A673 (cell line): ENCODE data around the gene GXYLT2.

Experiments used
- CTCF ChIP-seq: fragments of 300-800, 200-600 bp; sonication (generic); conservative IDR thresholded peaks from 2 replicates; pipeline ENCODE4 v1.5.1; 2017; ENCODE audit warnings: low read depth, mild to moderate bottlenecking, antibody characterized with exemption, low read length, moderate library complexity, mixed read lengths
- EZH2 ChIP-seq: fragments of 200-600 bp; sonication (generic); IDR thresholded peaks from 2 replicates; pipeline ENCODE4 v1.6.1; 2017; ENCODE audit warnings: borderline replicate concordance, low read depth, mild to moderate bottlenecking, mixed read lengths, antibody characterized with exemption, low read length; ENCODE audit not compliant: poor library complexity, severe bottlenecking

DNA sequence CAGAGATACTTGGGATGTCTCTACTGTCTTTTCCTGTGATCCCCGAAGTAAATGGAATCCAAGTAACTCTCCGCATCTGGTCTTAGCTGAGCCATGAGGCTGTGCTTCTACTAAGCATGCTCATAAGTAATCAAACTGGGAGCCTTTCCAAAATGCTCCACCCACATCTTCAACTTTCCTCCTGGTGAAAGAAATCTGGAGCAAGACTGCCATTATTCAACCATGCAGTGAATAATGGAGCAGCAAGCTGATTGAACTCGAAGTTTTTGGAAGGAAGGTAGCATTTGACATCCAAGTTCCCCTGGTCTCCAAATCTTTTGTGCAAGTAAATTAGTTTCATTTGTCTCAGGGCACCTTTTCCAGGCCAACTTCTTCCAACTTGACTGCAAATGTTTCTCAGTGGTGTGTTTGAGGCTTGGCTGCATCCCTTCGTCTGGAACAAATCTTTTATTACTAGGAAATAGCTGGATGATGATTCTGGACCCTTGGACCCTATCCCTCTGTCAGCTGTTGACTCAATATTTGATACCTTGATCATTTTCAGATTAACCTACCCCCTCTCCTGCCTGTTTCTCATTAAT lies 19.4 kb downstream of the GXYLT2 start:
- TF ChIP-seq CTCF (no peak), EZH2 (no peak)
